ENCODE measurements around the gene FDCSP. TPM values are rescaled to one million over a fixed set of nuclear protein-coding genes. Genes with fewer than 3 reads are reported as not detected.

FDCSP gene
- total RNA-seq, 1 experiment from 2014 or later, result not detected

DNA sequence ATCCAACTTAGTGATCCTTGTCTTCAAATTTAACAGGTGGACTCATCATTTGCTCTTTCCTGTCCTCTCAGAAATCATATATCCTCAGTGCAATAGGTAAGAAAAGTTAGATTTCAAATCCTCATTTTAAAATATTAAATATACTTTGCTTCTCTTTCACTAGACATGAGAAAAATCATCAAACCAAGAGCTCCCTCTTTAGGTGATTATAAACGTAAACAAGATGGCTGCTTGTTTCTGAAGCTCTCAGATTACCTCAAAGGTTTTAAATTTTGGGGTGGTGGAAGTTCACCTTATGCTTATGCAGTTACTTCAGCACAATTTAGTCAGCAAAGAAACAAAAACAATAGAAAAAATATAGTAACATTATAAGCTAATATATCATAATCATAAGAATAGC, 43.8 kb downstream of the FDCSP start:
- Histone ChIP-seq H3K27me3 (ENCODE audit: low read length) (no peaks in the 10 kb centered on the region), H3F3A (ENCODE audit: low read length, unreplicated experiment) (no peaks in the 10 kb centered on the region), H3K4me2 (ENCODE audit: low read length) (peak overlapping the region; percentile 26; the same call in 1 of the 2 replicates), H2AFZ (ENCODE audit: low read length) (peak overlapping the region; percentile 46; the same call in 1 of the 2 replicates), H3K9me3 (ENCODE audit: low read length) (no peaks in the 10 kb centered on the region), H3K27ac (ENCODE audit: low read length) (no peak overlapping the region), H3K9me2 (replicated peaks; ENCODE audit: low read length) (no peaks in the 10 kb centered on the region), H3K4me1 (ENCODE audit: insufficient read depth, low read length) (no peaks in the 10 kb centered on the region), H4K20me1 (ENCODE audit: low read length) (no peaks in the 10 kb centered on the region), H3K4me3 (ENCODE audit: low read length) (no peak overlapping the region), H3K79me2 (ENCODE audit: low read length) (no peaks in the 10 kb centered on the region), H3K36me3 (ENCODE audit: low read depth, low read length) (no peaks in the 10 kb centered on the region), H3K9ac (ENCODE audit: low read length) (no peak overlapping the region)
- intact Hi-C loops (cut with micrococcal nuclease), result loop anchor here (10.0 kb wide), 1 partner anchor 375 kb away; no protein-coding TSS in a partner anchor
- ChIA-PET POLR2A (ENCODE audit: unreplicated experiment) (no interaction called here), CTCF (no interaction called here)
- DNase-seq (peak; percentile 50), ATAC-seq (no peak; the same call in 1 of the 2 replicates)
- no TSS peak for BruUV-seq (replicated peaks)
- TF ChIP-seq, protein P1, sequence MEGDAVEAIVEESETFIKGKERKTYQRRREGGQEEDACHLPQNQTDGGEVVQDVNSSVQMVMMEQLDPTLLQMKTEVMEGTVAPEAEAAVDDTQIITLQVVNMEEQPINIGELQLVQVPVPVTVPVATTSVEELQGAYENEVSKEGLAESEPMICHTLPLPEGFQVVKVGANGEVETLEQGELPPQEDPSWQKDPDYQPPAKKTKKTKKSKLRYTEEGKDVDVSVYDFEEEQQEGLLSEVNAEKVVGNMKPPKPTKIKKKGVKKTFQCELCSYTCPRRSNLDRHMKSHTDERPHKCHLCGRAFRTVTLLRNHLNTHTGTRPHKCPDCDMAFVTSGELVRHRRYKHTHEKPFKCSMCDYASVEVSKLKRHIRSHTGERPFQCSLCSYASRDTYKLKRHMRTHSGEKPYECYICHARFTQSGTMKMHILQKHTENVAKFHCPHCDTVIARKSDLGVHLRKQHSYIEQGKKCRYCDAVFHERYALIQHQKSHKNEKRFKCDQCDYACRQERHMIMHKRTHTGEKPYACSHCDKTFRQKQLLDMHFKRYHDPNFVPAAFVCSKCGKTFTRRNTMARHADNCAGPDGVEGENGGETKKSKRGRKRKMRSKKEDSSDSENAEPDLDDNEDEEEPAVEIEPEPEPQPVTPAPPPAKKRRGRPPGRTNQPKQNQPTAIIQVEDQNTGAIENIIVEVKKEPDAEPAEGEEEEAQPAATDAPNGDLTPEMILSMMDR (conservative IDR thresholded peaks at IDR 0.05; ENCODE audit: low read depth, low read length), result peak; percentile 60
- no peak for TF ChIP-seq EZH2phosphoT487 (IDR thresholded peaks at IDR 0.05; ENCODE audit: borderline replicate concordance, low read length)

DNA sequence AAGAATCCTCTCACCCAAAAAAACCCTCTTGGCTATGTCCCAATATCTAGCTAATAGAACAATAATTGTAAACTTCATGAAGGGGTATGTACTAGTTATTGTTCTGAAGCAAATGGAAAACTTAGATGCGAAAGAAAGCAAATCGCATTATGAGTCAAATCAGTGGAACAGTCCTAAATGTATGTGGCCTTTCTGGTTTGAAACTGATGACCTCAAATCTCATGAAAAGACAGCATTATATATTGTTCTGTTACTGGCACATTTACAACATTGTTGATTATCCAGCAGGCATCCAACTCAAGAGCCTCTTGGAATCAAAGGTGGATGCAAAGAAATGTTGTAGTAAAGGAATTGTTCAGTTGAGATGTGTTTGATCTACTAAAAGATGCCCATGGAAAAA, 51.2 kb downstream of the FDCSP start:
- Histone ChIP-seq H3K79me2 (ENCODE audit: low read length) (no peaks in the 10 kb centered on the region), H3K36me3 (ENCODE audit: low read depth, low read length) (no peaks in the 10 kb centered on the region), H2AFZ (ENCODE audit: low read length) (no peak overlapping the region), H3K4me2 (ENCODE audit: low read length) (no peak overlapping the region), H4K20me1 (ENCODE audit: low read length) (no peaks in the 10 kb centered on the region), H3K4me1 (ENCODE audit: insufficient read depth, low read length) (no peaks in the 10 kb centered on the region), H3F3A (ENCODE audit: low read length, unreplicated experiment) (no peaks in the 10 kb centered on the region), H3K9ac (ENCODE audit: low read length) (no peak overlapping the region), H3K27ac (ENCODE audit: low read length) (no peak overlapping the region), H3K9me2 (replicated peaks; ENCODE audit: low read length) (no peaks in the 10 kb centered on the region), H3K27me3 (ENCODE audit: low read length) (peaks cover 8% of the 10 kb centered on the region; the same call in 1 of the 2 replicates), H3K4me3 (ENCODE audit: low read length) (no peak overlapping the region), H3K9me3 (ENCODE audit: low read length) (no peaks in the 10 kb centered on the region)
- ChIA-PET CTCF (no interaction called here), POLR2A (ENCODE audit: unreplicated experiment) (interaction anchor here (0.7 kb wide), 1 partner anchor 11 kb away, joined by 6 read pairs; no protein-coding TSS in a partner anchor)
- no peak for TF ChIP-seq EZH2phosphoT487 (IDR thresholded peaks at IDR 0.05; ENCODE audit: borderline replicate concordance, low read length)
- no peak for TF ChIP-seq EZH2 (IDR thresholded peaks at IDR 0.05; ENCODE audit: low read length, unreplicated experiment)
- TF ChIP-seq, protein P1 (conservative IDR thresholded peaks at IDR 0.05; ENCODE audit: low read depth, low read length), result no peak
- intact Hi-C loops (cut with micrococcal nuclease), result no loop called here
- no TSS peak for BruUV-seq (replicated peaks)
- ATAC-seq (no peak), DNase-seq (no peak)

DNA sequence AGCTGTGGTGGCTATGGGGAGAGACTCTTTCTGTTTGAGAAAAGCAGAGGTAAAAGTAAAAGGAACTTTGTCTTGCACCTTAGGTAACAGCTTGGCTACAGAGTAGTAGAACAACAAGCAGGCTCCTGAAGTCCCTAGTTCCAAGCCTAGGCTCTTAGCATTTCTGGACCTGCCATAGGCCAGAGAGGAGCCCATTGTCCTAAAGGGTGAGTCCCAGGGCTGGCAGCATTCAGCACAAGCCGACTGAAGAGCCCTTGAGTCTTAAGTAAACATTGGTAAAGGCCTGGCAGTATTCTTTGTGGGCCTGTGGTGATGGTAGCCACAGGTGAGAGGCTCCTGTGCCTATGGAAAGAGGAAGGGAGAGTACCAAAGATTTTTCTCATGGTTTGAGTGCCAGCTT, 54.6 kb downstream of the FDCSP start:
- Histone ChIP-seq H2AFZ (ENCODE audit: low read length) (no peak overlapping the region), H4K20me1 (ENCODE audit: low read length) (no peaks in the 10 kb centered on the region), H3K36me3 (ENCODE audit: low read depth, low read length) (no peaks in the 10 kb centered on the region), H3K4me2 (ENCODE audit: low read length) (no peak overlapping the region), H3K9me2 (replicated peaks; ENCODE audit: low read length) (no peaks in the 10 kb centered on the region), H3F3A (ENCODE audit: low read length, unreplicated experiment) (no peaks in the 10 kb centered on the region), H3K27me3 (ENCODE audit: low read length) (0 out of 2 replicates have a peak, but pooled peaks cover 4% of the 10 kb centered on the region), H3K4me3 (ENCODE audit: low read length) (no peak overlapping the region), H3K9me3 (ENCODE audit: low read length) (no peaks in the 10 kb centered on the region), H3K79me2 (ENCODE audit: low read length) (no peaks in the 10 kb centered on the region), H3K27ac (ENCODE audit: low read length) (no peak overlapping the region), H3K4me1 (ENCODE audit: insufficient read depth, low read length) (no peaks in the 10 kb centered on the region), H3K9ac (ENCODE audit: low read length) (no peak overlapping the region)
- ChIA-PET CTCF (no interaction called here), POLR2A (ENCODE audit: unreplicated experiment) (no interaction called here)
- TF ChIP-seq, protein P1 (conservative IDR thresholded peaks at IDR 0.05; ENCODE audit: low read depth, low read length), result no peak
- no peak for TF ChIP-seq EZH2phosphoT487 (IDR thresholded peaks at IDR 0.05; ENCODE audit: borderline replicate concordance, low read length)
- DNase-seq, result no peak
- intact Hi-C loops (cut with micrococcal nuclease), result no loop called here
- BruUV-seq (replicated peaks), result no TSS peak
- ATAC-seq, result no peak

Other genes starting within 250 kb of the FDCSP start
- not detected in 2 replicates for gene STATH, start 230.2 kb upstream of the FDCSP start, total RNA-seq (2014; rRNA removed)
- not detected in 2 replicates for gene HTN3, start 197.7 kb upstream of the FDCSP start, total RNA-seq (2014; rRNA removed)
- not detected in 2 replicates for gene HTN1, start 175.7 kb upstream of the FDCSP start, total RNA-seq (2014; rRNA removed)
- not detected in 2 replicates for gene PRR27, start 71.9 kb upstream of the FDCSP start, total RNA-seq (2014; rRNA removed)
- gene ODAM, start 30.4 kb upstream of the FDCSP start, total RNA-seq (2014; rRNA removed), result not detected in 2 replicates
- gene CSN3, start 16.5 kb downstream of the FDCSP start, total RNA-seq (2014; rRNA removed), result not detected in 2 replicates
- gene CABS1, start 108.9 kb downstream of the FDCSP start, total RNA-seq (2014; rRNA removed), result not detected in 2 replicates
- gene SMR3A, start 134.6 kb downstream of the FDCSP start, total RNA-seq (2014; rRNA removed), result not detected in 2 replicates
- gene SMR3B, start 157.0 kb downstream of the FDCSP start, total RNA-seq (2014; rRNA removed), result not detected in 2 replicates
- gene OPRPN, start 171.8 kb downstream of the FDCSP start, total RNA-seq (2014; rRNA removed), result not detected in 2 replicates
- gene MUC7, start 246.1 kb downstream of the FDCSP start, total RNA-seq (2014; rRNA removed), result 0.04 TPM in 1 of 2 replicates, not detected in the other

Data from PC-3 (cell line).